Skeletal muscle tissue (tissue), 5 donors: ENCODE results near the gene FBXO41. TPM values are rescaled to one million over a fixed set of nuclear protein-coding genes. Genes with fewer than 3 reads are reported as not detected.

ENCODE experiments used
- H3K27ac ChIP-seq: one replicate; pipeline ENCODE4 v1.7.0; 2013; ENCODE audit warnings: mild to moderate bottlenecking, low read depth, low read length, inconsistent platforms
- H3K27me3 ChIP-seq, 3 donors: one replicate each; pipeline ENCODE4 v1.7.0; 2013; ENCODE audit warnings: low read length in 3 of 3; ENCODE audit not compliant: control insufficient read depth in 3 of 3, insufficient read depth in 3 of 3
- H3K36me3 ChIP-seq, 3 donors: one replicate each; pipeline ENCODE4 v1.7.0; 2013; ENCODE audit warnings: low read length in 3 of 3; ENCODE audit not compliant: control insufficient read depth in 3 of 3, insufficient read depth in 3 of 3
- H3K4me1 ChIP-seq, 3 donors: one replicate each; pipeline ENCODE4 v1.7.0; 2013; ENCODE audit warnings: low read length in 3 of 3, mild to moderate bottlenecking in 3 of 3; ENCODE audit not compliant: control insufficient read depth in 3 of 3, insufficient read depth in 3 of 3
- H3K4me3 ChIP-seq, 3 donors: one replicate each; pipeline ENCODE4 v1.7.0; 2013; ENCODE audit warnings: low read length in 3 of 3
- H3K9ac ChIP-seq, 3 donors: one replicate each; pipeline ENCODE4 v1.7.0; 2013; ENCODE audit warnings: low read length in 3 of 3, mild to moderate bottlenecking in 3 of 3, moderate library complexity in 2 of 3, low read depth in 1 of 3
- H3K9me3 ChIP-seq, 3 donors: one replicate each; pipeline ENCODE4 v1.7.0; 2013; ENCODE audit warnings: low read length in 3 of 3; ENCODE audit not compliant: control insufficient read depth in 3 of 3
- small RNA-seq: library from RNA; depleted of rRNA; stranded (forward); fragments of <200 nt; gene quantifications from one replicate; pipeline ENCODE3, GENCODE V24; 2014
- total RNA-seq: library from RNA; depleted of rRNA; stranded (reverse); fragments of >200 nt; gene quantifications from one replicate; pipeline ENCODE4 v1.2.3, GENCODE V29; 2014
- donor health status: Osteomylitis.

FBXO41 gene
- total RNA-seq, 1 donor from 2014 or later, result under 0.01 TPM

DNA sequence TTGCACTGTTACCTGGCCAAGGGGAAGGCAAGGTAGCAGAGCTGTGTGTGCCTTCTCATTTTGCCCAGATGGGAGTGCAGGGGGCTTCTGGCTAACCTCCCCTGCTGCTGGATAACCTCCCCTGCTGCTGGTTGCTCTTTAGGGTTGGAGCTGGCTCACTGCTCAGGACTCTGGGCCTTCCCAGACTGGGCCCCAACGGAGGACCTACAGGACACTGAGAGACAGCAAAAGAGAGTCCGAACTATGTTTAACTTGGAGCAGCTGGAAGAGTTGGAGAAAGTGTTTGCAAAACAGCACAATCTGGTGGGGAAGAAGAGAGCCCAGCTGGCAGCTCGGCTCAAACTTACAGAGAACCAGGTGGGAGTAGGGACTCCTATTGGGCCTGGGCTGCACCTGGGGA is 76.0 kb downstream of the FBXO41 start:
- peaks cover 19 to 23% (median 21%) of the 10 kb centered on the region in 3 donors for H3K27me3 ChIP-seq
- H3K9ac ChIP-seq, result no peak overlapping the region
- no peak overlapping the region for H3K27ac ChIP-seq
- H3K9me3 ChIP-seq, result no peaks in the 10 kb centered on the region
- H3K36me3 ChIP-seq, result no peaks in the 10 kb centered on the region
- H3K4me1 ChIP-seq, result peaks cover 0 to 2% (median 1%) of the 10 kb centered on the region in 3 donors
- no peak overlapping the region for H3K4me3 ChIP-seq

DNA sequence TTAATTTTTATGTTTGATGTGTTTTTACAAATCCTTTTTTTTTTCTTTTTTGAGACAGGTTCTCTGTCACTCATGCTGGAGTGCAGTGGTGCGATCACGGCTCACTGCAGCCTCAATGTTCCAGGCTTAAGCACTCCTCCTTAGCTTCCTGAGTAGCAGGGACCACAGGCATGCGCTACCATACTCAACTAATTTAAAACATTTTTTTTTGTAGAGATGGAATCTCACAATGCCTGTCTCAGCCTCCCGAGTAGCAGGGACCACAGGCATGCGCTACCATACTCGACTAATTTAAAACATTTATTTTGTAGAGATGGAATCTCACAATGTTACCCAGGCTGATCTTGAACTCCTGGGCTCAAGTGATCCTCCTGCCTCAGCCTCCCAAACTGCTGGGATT is 78.7 kb downstream of the FBXO41 start:
- Histone ChIP-seq H3K27ac (no peak overlapping the region), H3K36me3 (no peaks in the 10 kb centered on the region), H3K9me3 (no peaks in the 10 kb centered on the region), H3K4me3 (no peak overlapping the region), H3K9ac (no peak overlapping the region), H3K4me1 (peaks cover 0 to 7% (median 6%) of the 10 kb centered on the region in 3 donors), H3K27me3 (peaks cover 39 to 44% (median 41%) of the 10 kb centered on the region in 3 donors)

Small RNAs within 50 kb of the gene (small RNA-seq; reads per million reads assigned to genes)
- not detected for gene RNU6-111P

Other genes with a start within 250 kb of the FBXO41 start
- gene SFXN5, start 212.8 kb downstream of the FBXO41 start, total RNA-seq, result 4.7 TPM
- 12.0 TPM for gene RAB11FIP5, start 171.5 kb downstream of the FBXO41 start, total RNA-seq
- gene NOTO, start 81.9 kb downstream of the FBXO41 start, total RNA-seq, result not detected
- 18.8 TPM for gene SMYD5, start 70.2 kb downstream of the FBXO41 start, total RNA-seq
- 17.7 TPM for gene PRADC1, start 51.2 kb downstream of the FBXO41 start, total RNA-seq
- gene CCT7, start 50.2 kb downstream of the FBXO41 start, total RNA-seq, result 205 TPM
- not detected for gene EGR4, start 9.1 kb upstream of the FBXO41 start, total RNA-seq
- gene ALMS1, start 101.4 kb upstream of the FBXO41 start, total RNA-seq, result 17.7 TPM